Hepatocyte (in vitro differentiated cells): ENCODE measurements around the gene SMIM21.

Source experiments
- EZH2 ChIP-seq: fragments of 200-600 bp; sonication (generic); IDR thresholded peaks from 2 replicates; pipeline ENCODE4 v1.6.1; 2016; ENCODE audit warnings: antibody characterized with exemption, mild to moderate bottlenecking, borderline replicate concordance
- TF ChIP-seq, protein P1 (sequence below): fragments of 200-600 bp; sonication (generic); IDR thresholded peaks from 2 replicates; pipeline ENCODE4 v1.5.1; 2016; ENCODE audit warnings: antibody characterized with exemption, mild to moderate bottlenecking; ENCODE audit not compliant: poor library complexity

DNA sequence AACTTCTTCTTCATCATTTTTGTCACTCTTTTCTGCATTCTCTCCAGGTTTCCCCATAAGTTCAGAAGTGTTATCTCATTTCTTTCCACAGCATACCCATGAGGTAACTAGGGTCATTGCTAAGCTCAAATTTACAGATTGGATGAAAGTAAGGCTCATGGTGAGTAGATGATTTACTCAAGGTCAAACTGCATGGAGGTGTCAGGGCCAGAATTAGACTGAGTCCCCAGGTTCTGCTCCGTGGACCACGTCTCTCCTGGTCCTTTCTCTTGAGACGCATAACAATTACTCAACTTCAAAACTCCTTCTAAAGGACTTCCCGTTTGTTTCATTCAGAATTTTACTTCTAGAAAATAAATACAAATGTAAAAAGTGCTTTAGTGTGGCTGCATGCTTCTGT lies 43.4 kb downstream of the SMIM21 start:
- TF ChIP-seq, protein P1, sequence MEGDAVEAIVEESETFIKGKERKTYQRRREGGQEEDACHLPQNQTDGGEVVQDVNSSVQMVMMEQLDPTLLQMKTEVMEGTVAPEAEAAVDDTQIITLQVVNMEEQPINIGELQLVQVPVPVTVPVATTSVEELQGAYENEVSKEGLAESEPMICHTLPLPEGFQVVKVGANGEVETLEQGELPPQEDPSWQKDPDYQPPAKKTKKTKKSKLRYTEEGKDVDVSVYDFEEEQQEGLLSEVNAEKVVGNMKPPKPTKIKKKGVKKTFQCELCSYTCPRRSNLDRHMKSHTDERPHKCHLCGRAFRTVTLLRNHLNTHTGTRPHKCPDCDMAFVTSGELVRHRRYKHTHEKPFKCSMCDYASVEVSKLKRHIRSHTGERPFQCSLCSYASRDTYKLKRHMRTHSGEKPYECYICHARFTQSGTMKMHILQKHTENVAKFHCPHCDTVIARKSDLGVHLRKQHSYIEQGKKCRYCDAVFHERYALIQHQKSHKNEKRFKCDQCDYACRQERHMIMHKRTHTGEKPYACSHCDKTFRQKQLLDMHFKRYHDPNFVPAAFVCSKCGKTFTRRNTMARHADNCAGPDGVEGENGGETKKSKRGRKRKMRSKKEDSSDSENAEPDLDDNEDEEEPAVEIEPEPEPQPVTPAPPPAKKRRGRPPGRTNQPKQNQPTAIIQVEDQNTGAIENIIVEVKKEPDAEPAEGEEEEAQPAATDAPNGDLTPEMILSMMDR, result no peak
- no peak for TF ChIP-seq EZH2
